HepG2 (cell line): ENCODE measurements around the gene DLAT. TPM values are rescaled to one million over a fixed set of nuclear protein-coding genes. Genes with fewer than 3 reads are reported as not detected.
A peak's percentile ranks its signal among the peaks of the same experiment; 100 is the strongest.

ENCODE experiments used
- ATM ChIP-seq: fragments of 450-650 bp; IDR thresholded peaks from 2 replicates; pipeline ENCODE4 v1.7.1; 2017; ENCODE audit warnings: mild to moderate bottlenecking, borderline replicate concordance
- HNF4G ChIP-seq, 2 experiments: sonication (generic) in 1 of 2; formaldehyde crosslinking in 1 of 2; IDR thresholded peaks; 2 replicates each; pipeline versions ENCODE4 v1.4.0 to v1.6.1; 2011 to 2020; ENCODE audit warnings: borderline replicate concordance in 2 of 2, low read depth in 2 of 2, mild to moderate bottlenecking in 2 of 2, low read length in 1 of 2, missing genetic modification reagents in 1 of 2, moderate library complexity in 1 of 2
- LRRFIP1 ChIP-seq: sonication (generic); formaldehyde crosslinking; conservative IDR thresholded peaks from 2 replicates; pipeline ENCODE4 v1.4.0; 2020; ENCODE audit warnings: missing genetic modification reagents
- MAFK ChIP-seq, 2 experiments: IDR thresholded peaks in 1 of 2; conservative IDR thresholded peaks in 1 of 2; 2 replicates each; pipeline ENCODE4 v1.6.1; 2011; ENCODE audit warnings: improper control_type of control experiment in 2 of 2, low read length in 2 of 2
- MIER2 ChIP-seq: IDR thresholded peaks from 2 replicates; pipeline ENCODE4 v1.6.1; 2016; ENCODE audit warnings: missing biosample characterization, missing genetic modification reagents
- MXD3 ChIP-seq: IDR thresholded peaks from 2 replicates; pipeline ENCODE4 v1.6.1; 2016; ENCODE audit warnings: mild to moderate bottlenecking, missing biosample characterization, missing genetic modification reagents
- TBP ChIP-seq: sonication (generic); formaldehyde crosslinking; IDR thresholded peaks from 2 replicates; pipeline ENCODE4 v1.5.0; 2020; ENCODE audit warnings: missing genetic modification reagents
- ZBTB33 ChIP-seq: sonication (generic); formaldehyde crosslinking; IDR thresholded peaks from 2 replicates; pipeline ENCODE4 v1.4.0; 2020; ENCODE audit warnings: missing genetic modification reagents
- ZNF207 ChIP-seq: fragments of 450-650 bp; IDR thresholded peaks from 2 replicates; pipeline ENCODE4 v1.6.1; 2016; ENCODE audit warnings: antibody characterized with exemption, borderline replicate concordance
- ZNF367 ChIP-seq: sonication (generic); formaldehyde crosslinking; IDR thresholded peaks from 2 replicates; pipeline ENCODE4 v1.4.0; 2020; ENCODE audit warnings: missing genetic modification reagents, borderline replicate concordance
- ZNF503 ChIP-seq: sonication (generic); formaldehyde crosslinking; IDR thresholded peaks from 2 replicates; pipeline ENCODE4 v1.4.0; 2020; ENCODE audit warnings: missing genetic modification reagents
- ZNF589 ChIP-seq: sonication (generic); formaldehyde crosslinking; conservative IDR thresholded peaks from 2 replicates; pipeline ENCODE4 v1.8.0; 2022; ENCODE audit warnings: mild to moderate bottlenecking, moderate library complexity, missing genetic modification reagents
- ZNF768 ChIP-seq: sonication (generic); formaldehyde crosslinking; IDR thresholded peaks from 2 replicates; pipeline ENCODE4 v1.4.0; 2020; ENCODE audit warnings: missing genetic modification reagents
- ZNF770 ChIP-seq: sonication (generic); formaldehyde crosslinking; IDR thresholded peaks from 2 replicates; pipeline ENCODE4 v1.5.0; 2020; ENCODE audit warnings: mild to moderate bottlenecking, missing genetic modification reagents
- polyA plus RNA-seq, 8 experiments: library from polyadenylated mRNA; depleted of rRNA in 3 of 8; stranded (reverse) in 7 of 8; unstranded in 1 of 8; fragments of >200 nt; fragmentation: Illumina TruSeq in 4 of 8; extraction: Trizol in 4 of 8; gene quantifications; 2 replicates each; pipeline versions ENCODE4 v1.2.1 to v1.2.3, GENCODE V29; 2011 to 2016; ENCODE audit warnings: low read depth in 4 of 8, missing spikeins in 1 of 8, mixed read lengths in 1 of 8; ENCODE audit not compliant: insufficient read depth in 1 of 8
- total RNA-seq, 5 experiments: library from RNA; depleted of rRNA; stranded (reverse); fragments of >200 nt; fragmentation: Illumina TruSeq; extraction: Trizol; gene quantifications; 2 replicates each; pipeline ENCODE4 v1.2.3, GENCODE V29; 2016; ENCODE audit warnings: low read depth in 1 of 5

The DLAT gene
- total and polyA plus RNA-seq, 2 of the 13 experiments (the other 11 are each of a cell fraction or from before 2014, with no cell fraction given) = 26.4 to 62.2 TPM

GRCh38 chr11:112073941-112074811, 49.0 kb downstream of the DLAT start, which contains the start of the genes NKAPD1 and PIH1D2 (continued):
- TF ChIP-seq ZNF589 (CRISPR knock-in tag) = no peak
- no peak for TF ChIP-seq MAFK (conservative IDR thresholded peaks at IDR 0.05 in 1 of 2, IDR thresholded peaks at IDR 0.05 in 1 of 2; ENCODE audit: low read length in 2 of 2)
- TF ChIP-seq ATM = no peak
- no peak for TF ChIP-seq MXD3
- peak; percentile 27; the same call in 1 of the 2 replicates for TF ChIP-seq ZNF768 (CRISPR knock-in tag)
- no peak for TF ChIP-seq ZNF770 (CRISPR knock-in tag)
- TF ChIP-seq ZNF503 (CRISPR knock-in tag) = no peak
- no peak for TF ChIP-seq ZNF367 (CRISPR knock-in tag)
- no peak for TF ChIP-seq TBP (CRISPR knock-in tag)
- TF ChIP-seq HNF4G (IDR thresholded peaks at IDR 0.05; ENCODE audit: borderline replicate concordance, low read depth, low read length) = no peak
- TF ChIP-seq HNF4G (CRISPR knock-in tag; IDR thresholded peaks at IDR 0.05; ENCODE audit: borderline replicate concordance, low read depth) = no peak
- no peak for TF ChIP-seq LRRFIP1 (CRISPR knock-in tag)
- TF ChIP-seq ZBTB33 = no peak; the same call in 1 of the 2 replicates
- no peak for TF ChIP-seq ZNF207
- no peak for TF ChIP-seq MIER2 (CRISPR knock-in tag)
